Activated CD4-positive, alpha-beta T cell treated with anti-CD3 and anti-CD28 coated beads, Interleukin-2, amount 10 ng/mL, durations not matched to agents 7 days and 5 days (primary cell): ENCODE measurements around the gene LYRM4. TPM values are rescaled to one million over a fixed set of nuclear protein-coding genes. Genes with fewer than 3 reads are reported as not detected.
A peak's percentile ranks its signal among the peaks of the same experiment; 100 is the strongest.
"Not testable (repeated sequence)": the region's sequence is repeated elsewhere in the genome, so short reads cannot be mapped to it uniquely, and the experiment has no call there.

Source experiments
- CTCF ChIA-PET: fragments of 350-600 bp; sonication (Branson Sonifier 250); formaldehyde crosslinking; loops from one replicate; lab custom pipeline; 2021; ENCODE audit warnings: antibody characterized with exemption; lab: Charles Lee
- POLR2A ChIA-PET: fragments of 350-600 bp; sonication (Branson Sonifier 250); formaldehyde crosslinking; loops from one replicate; lab custom pipeline; 2021; ENCODE audit warnings: antibody characterized with exemption; lab: Charles Lee
- DNase-seq: peaks from one replicate; pipeline ENCODE4 v3.0.0-alpha.2; 2020
- H3K27ac Mint-ChIP-seq: one replicate; pipeline ENCODE4 v1.8.0; 2021; ENCODE audit warnings: mild to moderate bottlenecking, moderate library complexity, mixed read lengths
- H3K27me3 Mint-ChIP-seq: one replicate; pipeline ENCODE4 v1.8.0; 2021; ENCODE audit warnings: mixed read lengths
- H3K36me3 Mint-ChIP-seq: one replicate; pipeline ENCODE4 v1.8.0; 2021; ENCODE audit warnings: low read depth, mixed read lengths
- H3K4me1 Mint-ChIP-seq: one replicate; pipeline ENCODE4 v1.8.0; 2021; ENCODE audit warnings: mixed read lengths
- H3K4me3 Mint-ChIP-seq: one replicate; pipeline ENCODE4 v1.8.0; 2021; ENCODE audit warnings: mild to moderate bottlenecking, moderate library complexity, mixed read lengths
- H3K9me3 Mint-ChIP-seq: one replicate; pipeline ENCODE4 v1.8.0; 2021; ENCODE audit warnings: mixed read lengths
- total RNA-seq, 2 experiments: library from RNA; stranded (reverse); gene quantifications; one replicate each; pipeline ENCODE4 v1.2.3, GENCODE V29; 2021

The LYRM4 gene
- total RNA-seq, 2 experiments from 2014 or later = 30.8 to 31.4 TPM

- ChIA-PET POLR2A (no interaction called here), CTCF (interaction anchor here (0.5 to 0.7 kb wide), 2 partner anchors 12 to 1499 kb away, joined by 3 read pairs; no protein-coding TSS in a partner anchor)
These were observed 132.4 kb downstream of the LYRM4 start for GRCh38 chr6:5128351-5128750.

GRCh38 chr6:5127106-5127687 is 133.6 kb downstream of the LYRM4 start:
- Mint-ChIP-seq H3K9me3 (no peaks in the 10 kb centered on the region), H3K4me1 (peaks cover 1% of the 10 kb centered on the region), H3K27me3 (no peaks in the 10 kb centered on the region), H3K27ac (no peak overlapping the region), H3K36me3 (no peaks in the 10 kb centered on the region), H3K4me3 (no peak overlapping the region)
- no peak for DNase-seq
- ChIA-PET CTCF (no interaction called here), POLR2A (no interaction called here)

More at GRCh38 chr6:5128351-5128750, 132.4 kb downstream of the LYRM4 start:
- Mint-ChIP-seq H3K27ac (peak overlapping the region; percentile 3), H3K27me3 (no peaks in the 10 kb centered on the region), H3K36me3 (no peaks in the 10 kb centered on the region), H3K9me3 (no peaks in the 10 kb centered on the region), H3K4me3 (no peak overlapping the region), H3K4me1 (peaks cover 1% of the 10 kb centered on the region)
- no peak for DNase-seq

GRCh38 chr6:5126214-5126613 is 134.5 kb downstream of the LYRM4 start:
- Mint-ChIP-seq H3K4me1 (peaks cover 1% of the 10 kb centered on the region), H3K4me3 (no peak overlapping the region), H3K9me3 (no peaks in the 10 kb centered on the region), H3K27me3 (no peaks in the 10 kb centered on the region), H3K27ac (no peak overlapping the region), H3K36me3 (no peaks in the 10 kb centered on the region)
- CTCF ChIA-PET = no interaction called here
- POLR2A ChIA-PET = no interaction called here
- no peak for DNase-seq

- H3K36me3 Mint-ChIP-seq = no peaks in the 10 kb centered on the region
- no peaks in the 10 kb centered on the region for H3K9me3 Mint-ChIP-seq
- H3K4me3 Mint-ChIP-seq = no peak overlapping the region
- H3K27ac Mint-ChIP-seq = no peak overlapping the region
- no peaks in the 10 kb centered on the region for H3K27me3 Mint-ChIP-seq
- POLR2A ChIA-PET = no interaction called here
- peaks cover 1% of the 10 kb centered on the region for H3K4me1 Mint-ChIP-seq
- CTCF ChIA-PET = no interaction called here
- DNase-seq = no peak
These were observed 135.4 kb downstream of the LYRM4 start for GRCh38 chr6:5125152-5126006.

GRCh38 chr6:5124526-5124925 is 136.2 kb downstream of the LYRM4 start:
- CTCF ChIA-PET = no interaction called here
- Mint-ChIP-seq H3K27ac (no peak overlapping the region), H3K4me3 (no peak overlapping the region), H3K36me3 (no peaks in the 10 kb centered on the region), H3K9me3 (no peaks in the 10 kb centered on the region), H3K4me1 (peaks cover 1% of the 10 kb centered on the region), H3K27me3 (no peaks in the 10 kb centered on the region)
- DNase-seq = no peak
- POLR2A ChIA-PET = no interaction called here

GRCh38 chr6:5123296-5124143 is 137.2 kb downstream of the LYRM4 start:
- Mint-ChIP-seq H3K27me3 (no peaks in the 10 kb centered on the region), H3K9me3 (no peaks in the 10 kb centered on the region), H3K4me1 (peaks cover 1% of the 10 kb centered on the region), H3K4me3 (no peak overlapping the region), H3K27ac (no peak overlapping the region), H3K36me3 (no peaks in the 10 kb centered on the region)
- ChIA-PET POLR2A (no interaction called here), CTCF (no interaction called here)
- no peak for DNase-seq

- H3K27ac Mint-ChIP-seq = no peak overlapping the region
- CTCF ChIA-PET = no interaction called here
- H3K9me3 Mint-ChIP-seq = no peaks in the 10 kb centered on the region
- no peaks in the 10 kb centered on the region for H3K4me1 Mint-ChIP-seq
- H3K27me3 Mint-ChIP-seq = no peaks in the 10 kb centered on the region
- no peak for DNase-seq
- POLR2A ChIA-PET = no interaction called here
- no peak overlapping the region for H3K4me3 Mint-ChIP-seq
- no peaks in the 10 kb centered on the region for H3K36me3 Mint-ChIP-seq
These were observed 138.1 kb downstream of the LYRM4 start for GRCh38 chr6:5122504-5123112.

GRCh38 chr6:5121956-5122355 is 138.8 kb downstream of the LYRM4 start:
- Mint-ChIP-seq H3K36me3 (no peaks in the 10 kb centered on the region), H3K27ac (no peak overlapping the region), H3K4me3 (no peak overlapping the region), H3K4me1 (no peaks in the 10 kb centered on the region), H3K27me3 (no peaks in the 10 kb centered on the region), H3K9me3 (no peaks in the 10 kb centered on the region)
- no peak for DNase-seq
- ChIA-PET POLR2A (no interaction called here), CTCF (interaction anchor here (1.5 kb wide), 1 partner anchor 17 kb away, joined by 6 read pairs; no protein-coding TSS in a partner anchor)

- POLR2A ChIA-PET = no interaction called here
- H3K27ac Mint-ChIP-seq = no peak overlapping the region
- H3K36me3 Mint-ChIP-seq = no peaks in the 10 kb centered on the region
- no peak for DNase-seq
- no peaks in the 10 kb centered on the region for H3K4me1 Mint-ChIP-seq
- no peaks in the 10 kb centered on the region for H3K27me3 Mint-ChIP-seq
- CTCF ChIA-PET = interaction anchor here (1.5 kb wide), 1 partner anchor 17 kb away, joined by 6 read pairs; no protein-coding TSS in a partner anchor
- H3K4me3 Mint-ChIP-seq = no peak overlapping the region
- no peaks in the 10 kb centered on the region for H3K9me3 Mint-ChIP-seq
These were observed 139.3 kb downstream of the LYRM4 start for GRCh38 chr6:5121479-5121878.

GRCh38 chr6:5120543-5120942 is 140.2 kb downstream of the LYRM4 start:
- H3K4me1 Mint-ChIP-seq, H3K27ac Mint-ChIP-seq, POLR2A ChIA-PET, H3K27me3 Mint-ChIP-seq, H3K9me3 Mint-ChIP-seq, DNase-seq, H3K4me3 Mint-ChIP-seq, H3K36me3 Mint-ChIP-seq: not testable (repeated sequence)
- CTCF ChIA-PET = interaction anchor here (1.1 to 1.5 kb wide), 2 partner anchors 12 to 16 kb away, joined by 3 to 6 read pairs; no protein-coding TSS in a partner anchor

- H3K36me3 Mint-ChIP-seq = no peaks in the 10 kb centered on the region
- H3K27ac Mint-ChIP-seq = no peak overlapping the region
- no peaks in the 10 kb centered on the region for H3K9me3 Mint-ChIP-seq
- H3K27me3 Mint-ChIP-seq = no peaks in the 10 kb centered on the region
- ChIA-PET POLR2A (no interaction called here), CTCF (interaction anchor here (0.6 to 1.1 kb wide), 2 partner anchors 11 to 1603 kb away, joined by 3 to 4 read pairs; no protein-coding TSS in a partner anchor)
- H3K4me1 Mint-ChIP-seq = no peaks in the 10 kb centered on the region
- DNase-seq = no peak
- no peak overlapping the region for H3K4me3 Mint-ChIP-seq
These were observed 140.7 kb downstream of the LYRM4 start for GRCh38 chr6:5120011-5120410.
